Muscle layer of colon (tissue), 2 donors: ENCODE measurements around the gene XRCC6.
"Not testable (repeated sequence)": the region's sequence is repeated elsewhere in the genome, so short reads cannot be mapped to it uniquely, and the experiment has no call there.

ENCODE experiments used
- H3K27ac ChIP-seq: one replicate; pipeline ENCODE4 v1.7.0; 2013; ENCODE audit warnings: low read depth, mild to moderate bottlenecking, low read length, moderate library complexity
- H3K27me3 ChIP-seq, 2 donors: one replicate each; pipeline ENCODE4 v1.7.0; 2013; ENCODE audit warnings: low read length in 2 of 2, mild to moderate bottlenecking in 2 of 2; ENCODE audit not compliant: insufficient read depth in 2 of 2, control insufficient read depth in 1 of 2
- H3K36me3 ChIP-seq: one replicate; pipeline ENCODE4 v1.7.0; 2013; ENCODE audit warnings: mild to moderate bottlenecking, low read length; ENCODE audit not compliant: insufficient read depth
- H3K4me1 ChIP-seq: one replicate; pipeline ENCODE4 v1.7.0; 2013; ENCODE audit warnings: mild to moderate bottlenecking, low read length; ENCODE audit not compliant: insufficient read depth
- H3K4me3 ChIP-seq, 2 donors: one replicate each; pipeline ENCODE4 v1.7.0; 2013; ENCODE audit warnings: low read length in 2 of 2, low read depth in 1 of 2, mild to moderate bottlenecking in 1 of 2, moderate library complexity in 1 of 2
- H3K9ac ChIP-seq: one replicate; pipeline ENCODE4 v1.7.0; 2013; ENCODE audit warnings: low read length
- H3K9me3 ChIP-seq: one replicate; pipeline ENCODE4 v1.7.0; 2013; ENCODE audit warnings: mild to moderate bottlenecking, low read length
- donor health status: abdominal sarcoma.
- donor health status: Adenocarcinoma of cecum.

XRCC6 gene

GRCh38 chr22:41672780-41673509, 51.9 kb downstream of the XRCC6 start:
- H3K9me3 ChIP-seq: no peaks in the 10 kb centered on the region
- H3K36me3 ChIP-seq: peaks cover 18% of the 10 kb centered on the region
- H3K27me3 ChIP-seq: no peaks in the 10 kb centered on the region
- H3K4me3 ChIP-seq: no peak overlapping the region
- no peak overlapping the region for H3K9ac ChIP-seq
- H3K4me1 ChIP-seq: no peaks in the 10 kb centered on the region
- no peak overlapping the region for H3K27ac ChIP-seq

GRCh38 chr22:41674846-41675340, 53.8 kb downstream of the XRCC6 start:
- no peak overlapping the region for H3K9ac ChIP-seq
- no peak overlapping the region for H3K4me3 ChIP-seq
- H3K27ac ChIP-seq: no peak overlapping the region
- no peaks in the 10 kb centered on the region for H3K9me3 ChIP-seq
- H3K36me3 ChIP-seq: peaks cover 32% of the 10 kb centered on the region
- H3K4me1 ChIP-seq: no peaks in the 10 kb centered on the region
- no peaks in the 10 kb centered on the region for H3K27me3 ChIP-seq

- Histone ChIP-seq H3K9me3 (no peaks in the 10 kb centered on the region), H3K27ac (no peak overlapping the region), H3K9ac (no peak overlapping the region), H3K4me1 (no peaks in the 10 kb centered on the region), H3K4me3 (no peak overlapping the region), H3K36me3 (peaks cover 43% of the 10 kb centered on the region), H3K27me3 (no peaks in the 10 kb centered on the region)
Measured at GRCh38 chr22:41676134-41676533, 55.0 kb downstream of the XRCC6 start.

GRCh38 chr22:41681616-41682015, 60.5 kb downstream of the XRCC6 start:
- Histone ChIP-seq H3K36me3 (peaks cover 26% of the 10 kb centered on the region), H3K4me3 (no peak overlapping the region), H3K27me3 (no peaks in the 10 kb centered on the region), H3K9ac (no peak overlapping the region), H3K27ac (peak overlapping the region; percentile 72), H3K4me1 (no peaks in the 10 kb centered on the region), H3K9me3 (no peaks in the 10 kb centered on the region)

- peak overlapping the region; percentile 52 to 58 for H3K4me3 ChIP-seq
- H3K27ac ChIP-seq: peak overlapping the region; percentile 72
- peaks cover under 1% of the 10 kb centered on the region for H3K4me1 ChIP-seq
- no peaks in the 10 kb centered on the region for H3K9me3 ChIP-seq
- H3K9ac ChIP-seq: peak overlapping the region; percentile 57
- peaks cover 26% of the 10 kb centered on the region for H3K36me3 ChIP-seq
- H3K27me3 ChIP-seq: no peaks in the 10 kb centered on the region
Measured at GRCh38 chr22:41682033-41682807, 61.1 kb downstream of the XRCC6 start.

GRCh38 chr22:41683052-41683451, 62.0 kb downstream of the XRCC6 start:
- peaks cover 25% of the 10 kb centered on the region for H3K36me3 ChIP-seq
- no peak overlapping the region for H3K27ac ChIP-seq
- H3K4me3 ChIP-seq: peak overlapping the region in 1 of 2 donors; percentile 52
- H3K27me3 ChIP-seq: no peaks in the 10 kb centered on the region
- no peaks in the 10 kb centered on the region for H3K9me3 ChIP-seq
- H3K4me1 ChIP-seq: peaks cover 8% of the 10 kb centered on the region
- no peak overlapping the region for H3K9ac ChIP-seq

GRCh38 chr22:41683616-41684015, 62.5 kb downstream of the XRCC6 start:
- Histone ChIP-seq H3K27ac (no peak overlapping the region), H3K4me1 (peaks cover 8% of the 10 kb centered on the region), H3K36me3 (peaks cover 20% of the 10 kb centered on the region), H3K4me3 (no peak overlapping the region), H3K27me3 (no peaks in the 10 kb centered on the region), H3K9ac (no peak overlapping the region), H3K9me3 (no peaks in the 10 kb centered on the region)

- peaks cover 8% of the 10 kb centered on the region for H3K4me1 ChIP-seq
- no peaks in the 10 kb centered on the region for H3K9me3 ChIP-seq
- no peaks in the 10 kb centered on the region for H3K27me3 ChIP-seq
- H3K9ac ChIP-seq: no peak overlapping the region
- H3K27ac ChIP-seq: no peak overlapping the region
- no peak overlapping the region for H3K4me3 ChIP-seq
- H3K36me3 ChIP-seq: peaks cover 16% of the 10 kb centered on the region
Measured at GRCh38 chr22:41684194-41684593, 63.1 kb downstream of the XRCC6 start.

- H3K4me3 ChIP-seq, H3K27me3 ChIP-seq, H3K27ac ChIP-seq, H3K9ac ChIP-seq, H3K4me1 ChIP-seq, H3K9me3 ChIP-seq, H3K36me3 ChIP-seq: not testable (repeated sequence)
Measured at GRCh38 chr22:41686890-41687289, 65.8 kb downstream of the XRCC6 start.

- no peaks in the 10 kb centered on the region for H3K36me3 ChIP-seq
- peaks cover 8% of the 10 kb centered on the region for H3K4me1 ChIP-seq
- no peaks in the 10 kb centered on the region for H3K9me3 ChIP-seq
- peak overlapping the region; percentile 87 for H3K9ac ChIP-seq
- peak overlapping the region; percentile 87 for H3K27ac ChIP-seq
- no peaks in the 10 kb centered on the region for H3K27me3 ChIP-seq
- peak overlapping the region; percentile 82 to 88 for H3K4me3 ChIP-seq
Measured at GRCh38 chr22:41687901-41688364, 66.8 kb downstream of the XRCC6 start.

GRCh38 chr22:41688365-41689211, 67.5 kb downstream of the XRCC6 start, which contains the start of gene SNU13:
Gene SNU13, minus strand, starts transcription at chr22:41688867. Its CDS starts 71 bp downstream, at chr22:41688796.
- H3K36me3 ChIP-seq: no peaks in the 10 kb centered on the region
- peak within 1 kb of the TSS; percentile 82 to 88 for H3K4me3 ChIP-seq
- peak within 1 kb of the TSS; percentile 87 for H3K27ac ChIP-seq
- peak within 1 kb of the TSS; percentile 87 for H3K9ac ChIP-seq
- no peaks in the 10 kb centered on the region for H3K27me3 ChIP-seq
- no peaks in the 10 kb centered on the region for H3K9me3 ChIP-seq
- H3K4me1 ChIP-seq: peaks cover 8% of the 10 kb centered on the region
